ENCODE results near the gene GJD3.

The GJD3 gene

DNA sequence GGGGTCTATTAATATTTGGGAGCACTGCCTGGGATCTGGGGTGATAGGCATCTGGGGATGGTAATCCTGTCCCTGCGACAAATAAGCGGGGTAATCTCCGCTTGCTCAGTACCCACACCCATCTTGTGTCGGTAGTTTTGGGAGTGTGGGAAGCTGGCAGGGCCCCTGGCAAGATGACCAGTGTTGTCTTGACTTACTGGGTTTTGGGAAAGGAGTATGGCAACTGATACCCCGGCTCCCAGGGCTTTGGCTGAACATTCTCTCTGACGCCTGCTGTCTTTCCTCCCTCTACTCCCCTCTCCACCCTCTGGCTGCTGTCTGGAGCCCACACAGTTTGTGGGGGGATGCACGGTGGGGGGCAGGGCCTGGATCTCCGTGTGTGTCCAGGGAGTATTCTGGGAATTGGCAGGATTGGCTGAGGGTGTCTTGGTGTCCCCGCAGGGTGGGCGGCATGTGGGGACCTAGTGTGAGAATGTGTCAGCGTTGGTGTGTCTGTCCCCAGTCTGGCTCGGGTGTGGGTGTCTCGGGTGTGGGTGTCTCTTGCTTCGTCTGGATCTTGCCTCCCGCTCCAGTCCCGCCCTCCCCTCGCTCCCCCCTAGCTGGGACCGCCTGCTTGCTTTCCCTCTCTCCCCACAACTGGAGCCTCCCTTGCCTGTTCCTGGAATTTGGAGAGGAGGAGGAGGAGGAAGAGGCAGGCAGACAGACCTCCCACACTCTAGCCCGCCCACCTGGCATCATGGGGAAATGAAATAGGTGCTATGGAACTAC lies 43.6 kb downstream of the GJD3 start:
- no CpG with 5 or more reads among the region's 19 CpGs for WGBS (ENCODE audit: insufficient coverage, insufficient read length)
- H3K27ac ChIP-seq (ENCODE audit: low read length), result no peak overlapping the region
- no peak overlapping the region for H3K4me3 ChIP-seq (ENCODE audit: low read length)
- H3K27me3 ChIP-seq (ENCODE audit: control insufficient read depth, insufficient read depth, low read length), result no peaks in the 10 kb centered on the region; the same call in 1 of the 2 replicates
- DNase-seq (ENCODE audit: low read depth, low spot score), result no peak
- no peaks in the 10 kb centered on the region for H3K36me3 ChIP-seq (ENCODE audit: control insufficient read depth, insufficient read depth, low read length)
- peaks cover 16% of the 10 kb centered on the region for H3K4me1 ChIP-seq (ENCODE audit: control insufficient read depth, insufficient read depth, low read length)
- H3K9me3 ChIP-seq (ENCODE audit: control insufficient read depth, insufficient read depth, low read length), result no peaks in the 10 kb centered on the region

DNA sequence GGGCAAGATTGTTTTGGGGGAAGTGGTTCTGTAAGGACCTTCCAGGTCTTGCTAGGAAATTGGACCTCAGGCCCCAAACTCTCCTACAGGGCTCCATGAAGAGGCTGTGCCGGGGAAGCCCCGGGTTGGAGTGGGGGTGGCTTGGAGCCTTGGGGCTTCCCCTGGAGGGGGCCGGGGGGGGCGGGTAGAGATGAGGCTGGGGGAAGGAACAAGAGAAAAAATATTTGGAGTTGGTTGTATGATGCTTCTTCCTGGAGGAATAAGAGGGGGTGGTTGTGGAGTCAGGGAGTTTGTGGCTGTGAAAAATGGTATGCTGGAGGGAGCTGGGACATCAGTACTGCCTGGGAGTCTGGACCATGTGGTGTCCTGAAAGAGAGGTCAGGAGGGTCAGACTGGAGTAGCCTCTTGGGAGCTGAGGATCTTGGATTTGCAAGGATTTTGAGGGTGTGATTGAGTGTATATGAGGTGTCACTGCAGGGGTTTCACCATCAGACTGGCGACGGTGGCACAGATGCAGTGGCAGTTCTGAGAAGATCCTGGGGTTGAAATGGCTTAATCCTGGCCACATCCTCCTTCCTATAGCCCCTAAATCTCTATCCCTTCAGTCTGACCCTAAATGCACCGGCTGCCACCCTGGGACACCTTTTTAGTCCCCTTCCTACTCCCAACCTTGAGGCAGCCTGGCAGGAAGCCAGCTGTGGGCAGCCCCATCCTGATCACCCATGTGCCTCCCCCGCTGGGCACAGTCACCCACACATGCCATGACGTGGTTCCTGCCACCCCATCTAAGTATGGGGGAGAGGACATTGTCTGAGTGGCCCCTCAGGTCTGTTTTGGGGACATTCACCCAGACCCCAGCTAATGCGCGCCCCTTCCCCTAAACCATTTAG lies 44.6 kb downstream of the GJD3 start:
- Histone ChIP-seq H3K4me3 (ENCODE audit: low read length) (no peak overlapping the region), H3K27ac (ENCODE audit: low read length) (no peak overlapping the region), H3K36me3 (ENCODE audit: control insufficient read depth, insufficient read depth, low read length) (no peaks in the 10 kb centered on the region), H3K4me1 (ENCODE audit: control insufficient read depth, insufficient read depth, low read length) (peaks cover 16% of the 10 kb centered on the region), H3K9me3 (ENCODE audit: control insufficient read depth, insufficient read depth, low read length) (no peaks in the 10 kb centered on the region), H3K27me3 (ENCODE audit: control insufficient read depth, insufficient read depth, low read length) (no peaks in the 10 kb centered on the region; the same call in 1 of the 2 replicates)
- DNase-seq (ENCODE audit: low read depth, low spot score), result no peak
- WGBS (ENCODE audit: insufficient coverage, insufficient read length), result no CpG with 5 or more reads among the region's 11 CpGs

- peaks cover 19% of the 10 kb centered on the region for H3K4me1 ChIP-seq (ENCODE audit: control insufficient read depth, insufficient read depth, low read length)
- H3K27ac ChIP-seq (ENCODE audit: low read length), result no peak overlapping the region
- peak overlapping the region; percentile 65; the same call in 1 of the 2 replicates for H3K4me3 ChIP-seq (ENCODE audit: low read length)
- no peaks in the 10 kb centered on the region for H3K9me3 ChIP-seq (ENCODE audit: control insufficient read depth, insufficient read depth, low read length)
- WGBS (ENCODE audit: insufficient coverage, insufficient read length), result no CpG with 5 or more reads among the region's 13 CpGs
- DNase-seq (ENCODE audit: low read depth, low spot score), result no peak
- H3K27me3 ChIP-seq (ENCODE audit: control insufficient read depth, insufficient read depth, low read length), result no peaks in the 10 kb centered on the region; the same call in 1 of the 2 replicates
- no peaks in the 10 kb centered on the region for H3K36me3 ChIP-seq (ENCODE audit: control insufficient read depth, insufficient read depth, low read length)
These were observed 45.6 kb downstream of the GJD3 start for GRCh38 chr17:40318830-40319391.

- no peaks in the 10 kb centered on the region; the same call in 1 of the 2 replicates for H3K27me3 ChIP-seq (ENCODE audit: control insufficient read depth, insufficient read depth, low read length)
- no peak for DNase-seq (ENCODE audit: low read depth, low spot score)
- H3K9me3 ChIP-seq (ENCODE audit: control insufficient read depth, insufficient read depth, low read length), result no peaks in the 10 kb centered on the region
- no CpG with 5 or more reads among the region's 70 CpGs for whole genome bisulfite sequencing (ENCODE audit: insufficient coverage, insufficient read length)
- no peaks in the 10 kb centered on the region for H3K36me3 ChIP-seq (ENCODE audit: control insufficient read depth, insufficient read depth, low read length)
- peak overlapping the region; percentile 65 for H3K4me3 ChIP-seq (ENCODE audit: low read length)
- no peak overlapping the region for H3K27ac ChIP-seq (ENCODE audit: low read length)
- H3K4me1 ChIP-seq (ENCODE audit: control insufficient read depth, insufficient read depth, low read length), result peaks cover 19% of the 10 kb centered on the region
These were observed 46.4 kb downstream of the GJD3 start for GRCh38 chr17:40317880-40318829.

GRCh38 chr17:40317345-40317873 lies 47.1 kb downstream of the GJD3 start:
- no CpG with 5 or more reads among the region's 6 CpGs for WGBS (ENCODE audit: insufficient coverage, insufficient read length)
- Histone ChIP-seq H3K9me3 (ENCODE audit: control insufficient read depth, insufficient read depth, low read length) (no peaks in the 10 kb centered on the region), H3K36me3 (ENCODE audit: control insufficient read depth, insufficient read depth, low read length) (no peaks in the 10 kb centered on the region), H3K27me3 (ENCODE audit: control insufficient read depth, insufficient read depth, low read length) (no peaks in the 10 kb centered on the region; the same call in 1 of the 2 replicates), H3K4me1 (ENCODE audit: control insufficient read depth, insufficient read depth, low read length) (peaks cover 15% of the 10 kb centered on the region), H3K27ac (ENCODE audit: low read length) (no peak overlapping the region), H3K4me3 (ENCODE audit: low read length) (peak overlapping the region; percentile 18; the same call in 1 of the 2 replicates)
- DNase-seq (ENCODE audit: low read depth, low spot score), result no peak

DNA sequence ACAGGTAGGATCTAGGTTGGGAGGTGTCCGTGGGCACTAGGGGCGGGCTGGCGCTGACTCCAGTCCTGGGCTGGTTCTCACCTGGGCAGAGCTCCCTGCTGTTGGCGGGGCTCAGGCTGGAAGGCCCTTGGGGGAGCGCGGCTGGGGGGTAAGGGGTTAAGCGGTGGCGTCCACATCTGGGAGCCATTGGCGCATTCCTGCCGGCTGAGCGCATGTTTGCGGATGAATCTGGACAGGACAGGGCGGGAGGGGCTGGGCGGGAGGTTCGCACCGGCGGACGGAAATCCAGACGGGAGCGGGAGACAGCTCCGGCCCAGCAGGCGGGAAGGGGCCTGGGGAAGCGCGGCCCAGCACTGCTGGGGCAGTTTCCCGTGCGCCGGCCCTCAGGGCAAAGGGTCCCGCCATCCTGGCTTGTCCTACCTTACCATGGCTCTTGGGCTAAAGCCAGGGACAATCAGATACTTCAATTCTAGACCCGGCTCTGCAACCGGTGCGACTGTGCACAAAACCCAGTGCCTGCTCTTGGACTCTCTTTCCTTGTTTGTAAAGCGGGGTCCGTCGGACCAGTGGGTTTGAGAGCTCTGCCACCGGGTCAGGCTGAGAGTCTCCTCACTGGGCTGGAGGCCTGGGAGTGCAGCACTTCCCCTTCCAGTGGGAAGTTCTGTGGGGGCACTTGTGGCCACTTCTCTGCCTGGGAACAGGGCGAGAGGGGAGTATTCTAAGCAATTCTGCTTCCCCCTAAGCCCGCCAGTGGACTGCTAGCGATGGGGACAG lies 47.8 kb downstream of the GJD3 start:
- Histone ChIP-seq H3K4me1 (ENCODE audit: control insufficient read depth, insufficient read depth, low read length) (peaks cover 11% of the 10 kb centered on the region), H3K27me3 (ENCODE audit: control insufficient read depth, insufficient read depth, low read length) (no peaks in the 10 kb centered on the region; the same call in 1 of the 2 replicates), H3K27ac (ENCODE audit: low read length) (no peak overlapping the region), H3K9me3 (ENCODE audit: control insufficient read depth, insufficient read depth, low read length) (no peaks in the 10 kb centered on the region), H3K4me3 (ENCODE audit: low read length) (peak overlapping the region; percentile 17; the same call in 1 of the 2 replicates), H3K36me3 (ENCODE audit: control insufficient read depth, insufficient read depth, low read length) (no peaks in the 10 kb centered on the region)
- no peak for DNase-seq (ENCODE audit: low read depth, low spot score)
- no CpG with 5 or more reads among the region's 38 CpGs for WGBS (ENCODE audit: insufficient coverage, insufficient read length)

- Histone ChIP-seq H3K4me3 (ENCODE audit: low read length) (peak overlapping the region; percentile 17; the same call in 1 of the 2 replicates), H3K36me3 (ENCODE audit: control insufficient read depth, insufficient read depth, low read length) (no peaks in the 10 kb centered on the region), H3K27ac (ENCODE audit: low read length) (no peak overlapping the region), H3K9me3 (ENCODE audit: control insufficient read depth, insufficient read depth, low read length) (no peaks in the 10 kb centered on the region), H3K4me1 (ENCODE audit: control insufficient read depth, insufficient read depth, low read length) (peaks cover 8% of the 10 kb centered on the region), H3K27me3 (ENCODE audit: control insufficient read depth, insufficient read depth, low read length) (no peaks in the 10 kb centered on the region; the same call in 1 of the 2 replicates)
- WGBS (ENCODE audit: insufficient coverage, insufficient read length), result no CpG with 5 or more reads among the region's 9 CpGs
- no peak for DNase-seq (ENCODE audit: low read depth, low spot score)
These were observed 48.6 kb downstream of the GJD3 start for GRCh38 chr17:40315678-40316570.

DNA sequence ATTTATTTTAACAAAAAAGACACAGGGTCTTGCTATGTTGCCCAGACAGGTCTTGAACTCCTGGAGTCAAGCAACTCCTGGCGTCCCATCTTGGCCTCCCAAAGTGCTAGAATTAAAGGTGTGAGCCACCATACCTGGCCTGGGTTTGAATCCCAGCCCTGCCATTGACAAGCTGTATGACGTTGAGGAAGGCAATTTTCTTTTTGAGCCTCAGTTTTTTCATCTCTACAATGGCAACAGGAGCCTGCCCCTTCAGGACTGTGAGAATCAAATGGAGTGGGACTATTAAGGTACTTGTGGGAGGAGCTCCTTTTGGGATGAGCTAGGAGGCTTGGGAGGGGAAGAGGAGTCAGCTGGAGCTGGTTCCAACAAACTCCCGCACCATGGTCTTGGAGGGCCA lies 49.3 kb downstream of the GJD3 start:
- no CpG with 5 or more reads among the region's 3 CpGs for WGBS (ENCODE audit: insufficient coverage, insufficient read length)
- no peak for DNase-seq (ENCODE audit: low read depth, low spot score)
- peaks cover 8% of the 10 kb centered on the region for H3K4me1 ChIP-seq (ENCODE audit: control insufficient read depth, insufficient read depth, low read length)

More for the DNA sequence above, 49.3 kb downstream of the GJD3 start:
- Histone ChIP-seq H3K9me3 (ENCODE audit: control insufficient read depth, insufficient read depth, low read length) (no peaks in the 10 kb centered on the region), H3K27me3 (ENCODE audit: control insufficient read depth, insufficient read depth, low read length) (no peaks in the 10 kb centered on the region; the same call in 1 of the 2 replicates), H3K36me3 (ENCODE audit: control insufficient read depth, insufficient read depth, low read length) (no peaks in the 10 kb centered on the region), H3K27ac (ENCODE audit: low read length) (no peak overlapping the region), H3K4me3 (ENCODE audit: low read length) (no peak overlapping the region)
